WERI-Rb-1 (cell line): ENCODE measurements around the gene ROR1.
A peak's percentile ranks its signal among the peaks of the same experiment; 100 is the strongest.

ENCODE experiments used
- DNase-seq: peaks from one replicate; pipeline ENCODE4 v3.0.0-alpha.2; 2020
- H3K27ac ChIP-seq: fragments of 250-450 bp; sonication (Bioruptor Pico); 2 replicates; pipeline ENCODE4 v1.5.1; 2020; ENCODE audit warnings: mild to moderate bottlenecking, moderate library complexity
- H3K27me3 ChIP-seq: fragments of 250-450 bp; sonication (Bioruptor Pico); 2 replicates; pipeline ENCODE4 v1.5.1; 2021; ENCODE audit warnings: mild to moderate bottlenecking, low read depth, moderate library complexity; ENCODE audit not compliant: insufficient read depth, severe bottlenecking
- H3K36me3 ChIP-seq: fragments of 250-450 bp; sonication (Bioruptor Pico); 2 replicates; pipeline ENCODE4 v1.5.1; 2020; ENCODE audit warnings: mild to moderate bottlenecking, moderate library complexity
- H3K4me3 ChIP-seq: 2 replicates; pipeline ENCODE4 v1.5.1; 2011; ENCODE audit warnings: low read depth, mild to moderate bottlenecking, control low read depth, low read length
- H3K9me3 ChIP-seq: fragments of 250-450 bp; sonication (Bioruptor Pico); 2 replicates; pipeline ENCODE4 v1.5.1; 2021; ENCODE audit warnings: mild to moderate bottlenecking, moderate library complexity; ENCODE audit not compliant: severe bottlenecking
- TF ChIP-seq, protein P1 (sequence below): IDR thresholded peaks from 2 replicates; pipeline ENCODE4 v1.5.1; 2011; ENCODE audit warnings: low read depth, mild to moderate bottlenecking, control low read depth, inconsistent platforms, low read length

Gene ROR1

GRCh38 chr1:64005801-64006200 lies 232.0 kb downstream of the ROR1 start:
- TF ChIP-seq, protein P1, sequence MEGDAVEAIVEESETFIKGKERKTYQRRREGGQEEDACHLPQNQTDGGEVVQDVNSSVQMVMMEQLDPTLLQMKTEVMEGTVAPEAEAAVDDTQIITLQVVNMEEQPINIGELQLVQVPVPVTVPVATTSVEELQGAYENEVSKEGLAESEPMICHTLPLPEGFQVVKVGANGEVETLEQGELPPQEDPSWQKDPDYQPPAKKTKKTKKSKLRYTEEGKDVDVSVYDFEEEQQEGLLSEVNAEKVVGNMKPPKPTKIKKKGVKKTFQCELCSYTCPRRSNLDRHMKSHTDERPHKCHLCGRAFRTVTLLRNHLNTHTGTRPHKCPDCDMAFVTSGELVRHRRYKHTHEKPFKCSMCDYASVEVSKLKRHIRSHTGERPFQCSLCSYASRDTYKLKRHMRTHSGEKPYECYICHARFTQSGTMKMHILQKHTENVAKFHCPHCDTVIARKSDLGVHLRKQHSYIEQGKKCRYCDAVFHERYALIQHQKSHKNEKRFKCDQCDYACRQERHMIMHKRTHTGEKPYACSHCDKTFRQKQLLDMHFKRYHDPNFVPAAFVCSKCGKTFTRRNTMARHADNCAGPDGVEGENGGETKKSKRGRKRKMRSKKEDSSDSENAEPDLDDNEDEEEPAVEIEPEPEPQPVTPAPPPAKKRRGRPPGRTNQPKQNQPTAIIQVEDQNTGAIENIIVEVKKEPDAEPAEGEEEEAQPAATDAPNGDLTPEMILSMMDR, result no peak
- no peak for DNase-seq
- no peak overlapping the region for H3K27ac ChIP-seq
- no peaks in the 10 kb centered on the region for H3K9me3 ChIP-seq
- H3K27me3 ChIP-seq, result no peaks in the 10 kb centered on the region
- H3K4me3 ChIP-seq, result no peak overlapping the region
- no peaks in the 10 kb centered on the region for H3K36me3 ChIP-seq

DNA sequence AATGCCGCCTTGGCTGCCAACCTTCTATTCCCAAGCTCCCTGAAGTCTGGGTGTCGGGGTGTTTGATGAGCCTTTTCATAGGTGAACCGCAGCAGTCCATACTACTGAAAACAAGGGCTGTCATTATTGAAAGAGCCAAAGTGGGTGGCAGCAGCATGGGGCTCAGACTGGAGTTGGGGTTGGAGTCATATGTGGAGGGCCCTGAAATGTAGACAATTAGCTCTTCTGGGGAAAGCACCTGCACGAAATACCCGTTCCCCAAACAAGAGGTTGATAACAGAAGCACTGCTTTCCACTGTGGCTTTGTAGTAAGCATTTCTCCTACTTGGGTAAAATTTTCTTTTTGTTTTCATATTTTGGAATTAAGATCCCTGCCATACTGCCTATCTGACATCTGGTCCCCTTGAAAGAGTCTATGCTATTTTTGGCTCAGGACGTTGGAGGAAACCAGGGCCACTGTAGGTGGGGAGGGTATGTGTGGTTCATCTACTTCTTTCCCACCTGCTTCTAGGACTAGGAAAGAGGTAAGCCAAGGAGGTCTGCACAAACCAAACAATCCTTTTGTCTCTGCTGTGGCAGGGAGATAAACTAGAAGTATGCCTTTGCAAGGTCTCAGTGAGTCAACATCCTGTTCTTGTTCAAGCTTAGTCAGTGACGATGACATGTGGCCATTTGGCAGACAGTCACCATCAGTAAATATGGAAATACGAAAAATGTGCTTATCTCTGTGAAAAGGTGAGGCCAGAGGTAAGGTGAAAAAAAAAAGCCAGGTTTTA lies 232.6 kb downstream of the ROR1 start:
- TF ChIP-seq, protein P1, result no peak
- Histone ChIP-seq H3K9me3 (no peaks in the 10 kb centered on the region), H3K36me3 (no peaks in the 10 kb centered on the region), H3K27me3 (no peaks in the 10 kb centered on the region), H3K4me3 (no peak overlapping the region), H3K27ac (no peak overlapping the region)
- DNase-seq, result no peak

- no peak overlapping the region for H3K27ac ChIP-seq
- TF ChIP-seq, protein P1, result no peak
- no peak overlapping the region for H3K4me3 ChIP-seq
- DNase-seq, result no peak
- H3K27me3 ChIP-seq, result no peaks in the 10 kb centered on the region
- H3K36me3 ChIP-seq, result no peaks in the 10 kb centered on the region
- no peaks in the 10 kb centered on the region for H3K9me3 ChIP-seq
Measured at GRCh38 chr1:64010316-64010715, 236.5 kb downstream of the ROR1 start.

GRCh38 chr1:64013395-64013794 lies 239.6 kb downstream of the ROR1 start:
- TF ChIP-seq, protein P1, result no peak
- Histone ChIP-seq H3K27ac (no peak overlapping the region), H3K9me3 (no peaks in the 10 kb centered on the region), H3K36me3 (no peaks in the 10 kb centered on the region), H3K4me3 (no peak overlapping the region), H3K27me3 (no peaks in the 10 kb centered on the region)
- DNase-seq, result no peak

DNA sequence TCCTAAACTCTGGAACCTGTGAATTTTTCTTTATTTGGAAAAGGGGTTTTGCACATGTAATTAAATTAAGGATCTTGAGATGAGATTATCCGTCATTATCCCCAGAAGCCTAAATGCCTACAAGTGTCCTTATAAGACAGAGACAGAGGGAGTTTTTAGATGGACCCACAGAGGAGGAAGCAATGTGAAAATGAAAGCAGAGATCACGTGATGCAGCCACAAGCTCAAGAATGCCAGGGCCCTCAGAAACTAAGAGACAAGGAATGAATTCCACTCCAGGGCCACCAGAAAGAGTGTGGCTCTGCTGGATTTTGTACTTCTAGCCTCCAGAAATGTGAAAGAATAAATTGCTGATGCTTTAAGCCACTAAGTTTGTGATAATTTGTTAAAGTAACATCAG lies 246.0 kb downstream of the ROR1 start:
- Histone ChIP-seq H3K4me3 (no peak overlapping the region), H3K27me3 (no peaks in the 10 kb centered on the region), H3K36me3 (no peaks in the 10 kb centered on the region), H3K27ac (no peak overlapping the region), H3K9me3 (no peaks in the 10 kb centered on the region)
- DNase-seq, result peak; percentile 12
- TF ChIP-seq, protein P1, result no peak

DNA sequence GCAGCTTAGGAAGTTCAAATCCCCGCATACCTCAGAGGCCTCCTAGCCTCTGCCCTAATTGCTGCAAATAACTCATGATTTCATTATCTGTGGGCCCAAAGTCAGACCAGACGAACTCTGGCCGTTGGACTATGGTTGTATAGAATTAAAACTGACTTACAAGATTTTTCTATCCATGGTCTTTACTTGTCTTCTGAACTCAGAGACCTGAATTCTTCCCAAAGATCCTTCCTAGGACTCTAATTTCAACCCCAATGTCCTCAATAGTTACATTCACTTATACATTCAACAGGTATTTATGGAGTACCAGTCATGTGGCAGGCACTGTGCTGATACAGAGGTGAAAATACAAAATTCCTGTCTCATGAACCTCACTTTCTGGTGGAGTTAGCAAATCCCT lies 247.2 kb downstream of the ROR1 start:
- Histone ChIP-seq H3K27ac (no peak overlapping the region), H3K9me3 (no peaks in the 10 kb centered on the region), H3K4me3 (no peak overlapping the region), H3K27me3 (no peaks in the 10 kb centered on the region), H3K36me3 (no peaks in the 10 kb centered on the region)
- TF ChIP-seq, protein P1, result no peak
- DNase-seq, result no peak
